Hepatocyte (in vitro differentiated cells): ENCODE results near the gene TAS2R41.
"Not testable (repeated sequence)": the region's sequence is repeated elsewhere in the genome, so short reads cannot be mapped to it uniquely, and the experiment has no call there.

ENCODE experiments used
- EZH2 ChIP-seq: fragments of 200-600 bp; sonication (generic); IDR thresholded peaks from 2 replicates; pipeline ENCODE4 v1.6.1; 2016; ENCODE audit warnings: antibody characterized with exemption, mild to moderate bottlenecking, borderline replicate concordance
- TF ChIP-seq, protein P1 (sequence below): fragments of 200-600 bp; sonication (generic); IDR thresholded peaks from 2 replicates; pipeline ENCODE4 v1.5.1; 2016; ENCODE audit warnings: antibody characterized with exemption, mild to moderate bottlenecking; ENCODE audit not compliant: poor library complexity

DNA sequence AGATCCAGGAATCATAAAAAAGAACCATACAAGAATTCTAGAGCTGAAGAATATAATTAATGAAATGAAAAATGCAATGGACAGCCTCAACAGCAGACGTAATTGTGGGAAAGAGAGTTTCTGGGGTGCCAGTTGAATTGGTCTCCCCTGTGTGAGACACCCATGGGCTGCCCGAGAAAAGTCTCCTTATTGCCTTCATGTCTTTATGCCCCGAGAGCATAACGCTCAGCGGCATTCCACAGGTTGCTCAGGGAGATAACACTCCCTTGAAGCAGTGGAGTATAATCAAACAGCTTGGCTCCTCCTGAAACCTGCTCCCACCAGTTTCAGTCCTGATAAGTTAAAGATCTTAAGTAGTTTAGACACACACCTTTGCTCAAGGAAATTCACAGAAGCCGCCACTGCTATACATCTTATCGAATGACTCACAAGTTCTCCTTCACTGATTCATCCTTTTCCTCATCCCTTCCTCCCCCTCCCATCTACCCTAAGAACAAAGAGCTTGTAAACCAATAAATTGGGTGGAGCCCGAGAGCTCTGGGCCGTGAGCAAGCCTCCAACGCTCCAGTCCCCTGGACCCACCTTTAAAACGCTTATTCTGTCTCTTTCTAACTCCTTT lies 5.5 kb upstream of the TAS2R41 start:
- TF ChIP-seq, protein P1, sequence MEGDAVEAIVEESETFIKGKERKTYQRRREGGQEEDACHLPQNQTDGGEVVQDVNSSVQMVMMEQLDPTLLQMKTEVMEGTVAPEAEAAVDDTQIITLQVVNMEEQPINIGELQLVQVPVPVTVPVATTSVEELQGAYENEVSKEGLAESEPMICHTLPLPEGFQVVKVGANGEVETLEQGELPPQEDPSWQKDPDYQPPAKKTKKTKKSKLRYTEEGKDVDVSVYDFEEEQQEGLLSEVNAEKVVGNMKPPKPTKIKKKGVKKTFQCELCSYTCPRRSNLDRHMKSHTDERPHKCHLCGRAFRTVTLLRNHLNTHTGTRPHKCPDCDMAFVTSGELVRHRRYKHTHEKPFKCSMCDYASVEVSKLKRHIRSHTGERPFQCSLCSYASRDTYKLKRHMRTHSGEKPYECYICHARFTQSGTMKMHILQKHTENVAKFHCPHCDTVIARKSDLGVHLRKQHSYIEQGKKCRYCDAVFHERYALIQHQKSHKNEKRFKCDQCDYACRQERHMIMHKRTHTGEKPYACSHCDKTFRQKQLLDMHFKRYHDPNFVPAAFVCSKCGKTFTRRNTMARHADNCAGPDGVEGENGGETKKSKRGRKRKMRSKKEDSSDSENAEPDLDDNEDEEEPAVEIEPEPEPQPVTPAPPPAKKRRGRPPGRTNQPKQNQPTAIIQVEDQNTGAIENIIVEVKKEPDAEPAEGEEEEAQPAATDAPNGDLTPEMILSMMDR, result not testable (repeated sequence)
- TF ChIP-seq EZH2, result not testable (repeated sequence)
